PC-9 (cell line): ENCODE data around the gene PRRG2.

Source experiments
- CTCF ChIP-seq: fragments of 200-600 bp; sonication (generic); conservative IDR thresholded peaks from 2 replicates; pipeline ENCODE4 v1.6.1; 2017; ENCODE audit warnings: mixed run types, antibody characterized with exemption, mild to moderate bottlenecking, moderate library complexity
- EZH2 ChIP-seq: fragments of 200-600 bp; sonication (generic); IDR thresholded peaks from 2 replicates; pipeline ENCODE4 v1.8.0; 2017; ENCODE audit warnings: antibody characterized with exemption, low read depth

GRCh38 chr19:49596954-49597702 lies 16.0 kb downstream of the PRRG2 start:
- TF ChIP-seq CTCF (no peak), EZH2 (no peak)
